GM10266 (cell line): ENCODE data around the gene OTUD5.

Experiments used
- DNase-seq: peaks from one replicate; pipeline ENCODE4 v3.0.0; 2012; ENCODE audit errors: extremely low spot score
- TF ChIP-seq, protein P1 (sequence below): IDR thresholded peaks from 2 replicates; pipeline ENCODE4 v1.5.1; 2012; ENCODE audit warnings: mild to moderate bottlenecking, low read depth; ENCODE audit not compliant: control insufficient read depth, insufficient read depth; ENCODE audit errors: missing control alignments

The OTUD5 gene

GRCh38 chrX:48997865-48998264 lies 40.5 kb upstream of the OTUD5 start:
- TF ChIP-seq, protein P1, sequence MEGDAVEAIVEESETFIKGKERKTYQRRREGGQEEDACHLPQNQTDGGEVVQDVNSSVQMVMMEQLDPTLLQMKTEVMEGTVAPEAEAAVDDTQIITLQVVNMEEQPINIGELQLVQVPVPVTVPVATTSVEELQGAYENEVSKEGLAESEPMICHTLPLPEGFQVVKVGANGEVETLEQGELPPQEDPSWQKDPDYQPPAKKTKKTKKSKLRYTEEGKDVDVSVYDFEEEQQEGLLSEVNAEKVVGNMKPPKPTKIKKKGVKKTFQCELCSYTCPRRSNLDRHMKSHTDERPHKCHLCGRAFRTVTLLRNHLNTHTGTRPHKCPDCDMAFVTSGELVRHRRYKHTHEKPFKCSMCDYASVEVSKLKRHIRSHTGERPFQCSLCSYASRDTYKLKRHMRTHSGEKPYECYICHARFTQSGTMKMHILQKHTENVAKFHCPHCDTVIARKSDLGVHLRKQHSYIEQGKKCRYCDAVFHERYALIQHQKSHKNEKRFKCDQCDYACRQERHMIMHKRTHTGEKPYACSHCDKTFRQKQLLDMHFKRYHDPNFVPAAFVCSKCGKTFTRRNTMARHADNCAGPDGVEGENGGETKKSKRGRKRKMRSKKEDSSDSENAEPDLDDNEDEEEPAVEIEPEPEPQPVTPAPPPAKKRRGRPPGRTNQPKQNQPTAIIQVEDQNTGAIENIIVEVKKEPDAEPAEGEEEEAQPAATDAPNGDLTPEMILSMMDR, result no peak
- DNase-seq, result no peak

DNA sequence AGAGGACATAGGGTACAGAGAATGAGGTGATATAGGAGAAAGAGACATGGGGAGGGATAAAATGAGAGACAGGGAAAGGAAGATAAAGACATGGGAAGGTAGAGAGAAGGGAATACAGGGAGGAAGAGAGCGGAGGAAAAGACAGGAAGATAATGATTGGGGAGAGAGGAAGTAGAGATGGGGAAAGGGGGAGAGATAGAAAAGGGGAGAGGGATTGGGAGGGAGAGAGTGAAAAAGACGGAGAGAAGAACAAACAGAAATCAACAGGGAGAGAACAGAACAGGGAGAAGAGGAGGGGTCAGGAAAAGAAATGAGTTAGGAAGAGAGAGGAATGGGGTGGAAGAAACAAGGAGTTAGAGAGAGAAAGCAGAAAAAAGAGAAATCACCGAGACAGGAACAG lies 40.0 kb upstream of the OTUD5 start:
- no peak for DNase-seq

GRCh38 chrX:48996969-48997368 lies 39.6 kb upstream of the OTUD5 start:
- no peak for DNase-seq
- TF ChIP-seq, protein P1, result no peak

More for the DNA sequence above, 40.0 kb upstream of the OTUD5 start:
- TF ChIP-seq, protein P1, result no peak

DNA sequence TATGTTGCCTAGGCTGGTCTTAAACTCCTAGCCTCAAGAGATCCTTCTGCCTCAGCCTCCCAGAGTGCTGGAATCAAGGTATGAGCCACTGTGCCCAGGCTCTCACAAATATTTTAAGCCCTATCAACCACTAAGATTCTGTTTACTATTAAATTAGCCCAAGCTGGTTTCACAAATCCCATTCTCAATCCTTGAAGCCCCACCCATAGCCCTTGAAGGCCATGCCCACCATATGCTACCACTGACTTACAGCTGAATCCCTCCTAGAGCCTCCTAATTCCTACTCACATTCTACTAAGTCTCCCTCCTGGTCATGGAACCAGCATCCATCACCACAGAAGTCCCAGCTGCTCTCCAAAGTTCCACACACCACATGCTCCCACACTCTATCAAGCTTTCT lies 34.9 kb upstream of the OTUD5 start:
- no peak for DNase-seq
- TF ChIP-seq, protein P1, result no peak

GRCh38 chrX:48989483-48989882 lies 32.1 kb upstream of the OTUD5 start:
- TF ChIP-seq, protein P1, result no peak
- no peak for DNase-seq

DNA sequence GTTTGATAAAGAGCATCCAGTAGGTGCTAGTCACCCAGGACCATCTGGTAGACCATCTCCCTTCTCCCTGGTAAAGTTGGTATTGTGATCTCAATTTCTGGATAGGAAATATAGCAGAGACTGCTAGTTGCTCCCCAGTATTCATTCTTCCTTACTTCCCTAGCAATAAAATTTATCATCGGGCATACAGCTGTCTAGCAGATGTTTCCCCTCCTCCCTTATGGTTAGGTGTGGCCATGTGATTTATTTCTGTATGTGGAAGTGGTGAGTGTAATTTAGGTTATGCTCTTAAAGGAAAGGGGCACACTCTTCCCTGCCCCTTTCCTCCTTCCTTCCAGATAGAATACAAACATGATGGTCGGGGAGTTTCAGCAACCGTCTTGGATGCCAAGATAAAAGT lies 26.5 kb upstream of the OTUD5 start:
- TF ChIP-seq, protein P1, result no peak
- DNase-seq, result no peak

DNA sequence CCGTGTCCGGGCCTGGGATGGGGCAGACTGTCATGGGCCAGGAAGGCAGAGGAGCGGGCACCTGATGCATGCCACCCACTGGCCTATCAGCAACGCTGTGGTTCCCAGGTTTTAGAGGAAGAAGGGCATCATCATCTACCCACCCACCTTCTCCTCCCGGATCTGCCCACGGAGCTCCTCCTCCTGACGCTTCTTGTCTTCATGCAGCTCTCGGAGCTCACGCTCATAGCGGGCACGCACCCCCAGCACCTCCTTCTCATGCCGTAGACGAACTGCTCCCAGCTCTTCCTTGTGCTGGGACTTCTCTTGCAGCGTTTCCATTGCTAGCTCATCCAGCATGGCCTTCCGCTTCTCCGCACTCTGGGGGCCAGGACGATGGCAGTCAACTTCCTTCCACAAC lies 25.7 kb upstream of the OTUD5 start:
- TF ChIP-seq, protein P1, result no peak

More for the DNA sequence above, 25.7 kb upstream of the OTUD5 start:
- DNase-seq, result no peak
